ENCODE data around the gene FAM117A.
"Not testable (repeated sequence)": the region's sequence is repeated elsewhere in the genome, so short reads cannot be mapped to it uniquely, and the experiment has no call there.

The FAM117A gene

GRCh38 chr17:49764559-49765180, 739 bp upstream of the FAM117A start:
- in situ Hi-C loops (cut with MboI; ENCODE audit: low sequenced_read_pairs), result no loop called here

DNA sequence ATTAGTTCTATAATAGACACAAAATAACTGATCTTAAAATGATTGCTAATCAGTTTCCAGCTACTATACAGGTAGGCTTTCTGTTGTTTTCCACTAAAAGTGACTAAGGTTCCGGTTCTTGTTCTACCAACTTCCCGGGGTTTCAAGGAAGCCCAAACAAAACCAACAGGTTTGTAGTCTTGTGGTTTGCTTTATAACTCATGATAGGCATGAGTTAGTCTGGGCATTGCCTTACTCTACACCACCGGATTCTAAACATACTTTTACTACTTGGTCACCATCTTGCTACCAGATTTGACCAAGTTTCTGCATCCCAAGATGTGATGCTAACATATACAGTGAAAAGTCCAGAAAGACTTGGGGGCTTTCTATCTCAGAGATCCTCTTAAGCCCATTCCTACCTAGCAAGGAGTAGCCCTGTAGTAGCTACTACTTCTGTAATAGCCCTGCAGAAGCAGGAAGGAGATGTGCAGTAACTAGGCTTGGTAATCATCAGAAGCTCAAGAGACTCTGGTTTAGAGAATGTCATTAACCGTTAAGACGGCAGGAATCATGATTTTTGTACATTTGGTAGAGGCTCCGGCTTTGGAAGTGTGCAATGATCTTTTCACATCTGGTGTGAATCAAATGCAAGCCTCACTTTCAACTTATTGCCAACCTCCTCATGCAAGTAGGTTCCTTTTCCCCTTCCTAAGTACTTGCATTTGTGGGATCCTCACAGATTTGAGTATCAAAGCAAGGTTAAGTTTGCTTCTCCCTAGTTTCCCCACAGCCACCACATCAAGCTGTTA, 1.6 kb downstream of the FAM117A start:
- in situ Hi-C loops (cut with MboI; ENCODE audit: low sequenced_read_pairs), result no loop called here

DNA sequence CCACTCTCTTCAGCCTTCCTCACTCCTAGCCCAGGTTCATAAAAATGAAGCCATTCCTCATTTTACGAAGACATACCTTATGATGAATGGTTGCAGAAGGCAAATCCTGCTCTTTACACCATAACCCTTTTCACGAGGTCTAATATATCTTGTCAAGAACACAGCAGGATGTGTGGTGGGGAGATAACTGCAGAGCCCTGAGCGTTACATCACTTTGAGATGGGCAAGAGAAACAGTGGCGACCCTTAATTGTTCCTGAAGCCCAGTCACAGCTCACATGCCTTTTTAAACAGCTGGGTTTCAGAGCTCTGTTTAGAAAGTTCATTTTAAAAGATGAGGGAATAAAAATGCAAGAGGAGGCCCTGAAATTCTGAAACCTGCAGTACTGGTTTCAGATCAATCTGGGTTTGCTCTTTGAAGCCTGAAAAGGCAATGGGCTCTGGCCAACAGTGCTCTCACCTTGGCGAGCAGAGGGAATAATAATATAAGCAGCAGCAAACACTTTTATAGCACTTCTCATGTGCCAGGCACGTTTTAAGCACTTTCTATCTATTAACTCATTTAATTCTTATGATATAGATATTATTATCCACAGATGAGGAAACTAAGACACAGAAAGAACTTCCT, 2.9 kb downstream of the FAM117A start:
- in situ Hi-C loops (cut with MboI; ENCODE audit: low sequenced_read_pairs), result no loop called here

DNA sequence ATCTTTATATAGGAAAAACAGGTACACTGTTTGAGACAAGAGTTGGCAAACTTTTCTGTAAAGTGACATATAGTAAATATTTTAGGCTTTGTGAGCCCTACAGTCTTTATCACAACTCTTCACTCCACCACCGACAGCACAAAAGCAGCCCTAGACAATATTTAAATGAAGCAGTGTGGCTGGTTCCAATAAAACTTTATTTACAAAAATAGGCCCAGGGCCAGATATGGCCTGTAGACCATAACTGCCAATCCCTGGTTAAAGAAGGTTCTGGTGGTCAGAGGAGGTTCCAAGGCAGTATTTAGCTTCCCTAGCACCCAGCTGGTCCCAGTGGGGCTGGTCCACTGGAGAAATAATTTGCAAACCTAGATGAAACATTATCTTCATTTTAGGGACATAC, 3.6 kb downstream of the FAM117A start:
- in situ Hi-C loops (cut with MboI; ENCODE audit: low sequenced_read_pairs), result no loop called here

DNA sequence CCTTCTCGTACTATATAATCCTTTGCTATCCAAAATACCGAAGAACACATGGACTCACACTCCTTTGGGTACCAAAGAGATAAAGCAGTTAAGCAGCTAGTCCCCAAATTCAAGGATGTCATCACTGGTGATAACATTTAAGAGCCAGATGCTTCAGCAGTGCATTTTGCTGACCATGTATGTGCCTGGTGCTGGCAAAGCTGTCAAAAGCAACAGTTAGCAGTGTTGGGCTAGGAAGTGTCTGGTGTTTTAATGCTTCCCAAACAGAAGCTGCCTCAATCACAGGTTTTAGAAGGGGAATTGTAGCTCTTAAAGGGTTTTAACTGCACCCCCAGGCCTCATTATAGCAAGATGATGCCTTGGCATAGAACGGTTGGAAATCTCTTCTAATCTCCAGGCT, 4.7 kb downstream of the FAM117A start:
- in situ Hi-C loops (cut with MboI; ENCODE audit: low sequenced_read_pairs), result no loop called here

GRCh38 chr17:49758464-49759010, 5.4 kb downstream of the FAM117A start:
- in situ Hi-C loops (cut with MboI; ENCODE audit: low sequenced_read_pairs), result not testable (repeated sequence)

DNA sequence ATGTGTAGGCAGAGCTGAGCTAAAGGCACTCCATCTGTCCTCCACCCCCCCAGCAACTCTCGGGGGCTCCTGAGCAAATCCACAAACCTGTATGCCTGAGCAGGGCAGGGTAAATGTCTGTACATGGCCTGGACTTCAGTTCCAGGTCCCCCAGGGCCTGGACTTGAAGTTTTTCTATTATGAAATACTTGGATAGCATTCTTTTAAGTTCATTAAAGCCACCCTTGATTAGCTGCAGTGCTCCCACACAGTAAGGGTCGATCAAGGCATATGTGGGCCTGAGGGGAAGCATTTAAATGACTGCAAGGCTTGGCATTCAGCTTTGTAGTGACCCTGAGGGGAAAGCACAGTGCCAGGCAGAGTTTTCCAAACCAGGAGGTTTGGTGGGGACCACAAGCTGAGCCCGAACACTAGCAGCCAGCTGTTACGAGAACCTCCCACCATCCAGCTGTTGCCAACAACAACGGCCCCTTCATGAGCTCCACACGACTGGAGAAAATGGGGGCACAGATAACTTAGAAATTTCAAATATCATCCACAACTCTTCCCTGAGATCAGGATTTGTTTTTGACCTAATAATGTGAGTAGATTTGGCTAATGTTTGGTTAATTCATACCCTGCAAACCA, 6.7 kb downstream of the FAM117A start:
- in situ Hi-C loops (cut with MboI; ENCODE audit: low sequenced_read_pairs), result no loop called here

DNA sequence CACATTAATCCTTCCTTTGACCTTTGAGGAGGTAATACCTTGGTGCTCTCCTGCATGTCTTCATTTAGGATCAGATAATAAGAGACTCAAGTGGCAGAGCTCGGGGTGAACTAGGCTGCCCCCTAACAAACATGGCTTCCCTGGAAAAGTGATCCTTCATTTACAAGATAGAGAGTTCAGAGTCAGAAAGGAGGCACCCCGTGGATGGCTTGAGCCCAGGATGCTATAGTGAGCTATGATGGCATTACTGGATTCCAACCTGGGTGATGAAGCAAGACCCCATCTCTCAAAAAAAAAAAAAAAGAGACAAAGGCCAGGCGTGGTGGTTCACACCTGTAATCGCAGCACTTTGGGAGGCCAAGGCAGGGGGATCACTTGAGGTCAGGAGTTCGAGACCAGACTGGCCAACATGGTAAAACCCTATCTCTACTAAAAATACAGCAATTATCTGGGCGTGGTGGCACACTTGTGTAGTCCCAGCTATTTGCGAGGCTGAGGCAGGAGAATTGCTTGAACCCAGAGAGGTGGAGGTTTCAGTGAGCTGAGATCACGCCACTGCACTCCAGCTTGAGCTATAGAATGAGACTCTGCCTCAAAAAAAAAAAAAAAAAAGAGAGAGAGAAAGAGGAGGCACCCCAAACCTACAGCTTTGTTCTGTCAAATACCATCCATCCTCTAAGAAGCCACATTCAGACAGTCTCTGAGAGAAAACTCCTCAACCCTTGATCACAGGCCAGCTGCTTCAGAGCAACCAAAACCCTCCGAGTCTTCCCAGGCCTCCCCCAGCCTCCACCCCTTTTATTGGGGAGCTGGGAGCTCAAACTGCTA, 7.4 kb downstream of the FAM117A start:
- in situ Hi-C loops (cut with MboI; ENCODE audit: low sequenced_read_pairs), result no loop called here

DNA sequence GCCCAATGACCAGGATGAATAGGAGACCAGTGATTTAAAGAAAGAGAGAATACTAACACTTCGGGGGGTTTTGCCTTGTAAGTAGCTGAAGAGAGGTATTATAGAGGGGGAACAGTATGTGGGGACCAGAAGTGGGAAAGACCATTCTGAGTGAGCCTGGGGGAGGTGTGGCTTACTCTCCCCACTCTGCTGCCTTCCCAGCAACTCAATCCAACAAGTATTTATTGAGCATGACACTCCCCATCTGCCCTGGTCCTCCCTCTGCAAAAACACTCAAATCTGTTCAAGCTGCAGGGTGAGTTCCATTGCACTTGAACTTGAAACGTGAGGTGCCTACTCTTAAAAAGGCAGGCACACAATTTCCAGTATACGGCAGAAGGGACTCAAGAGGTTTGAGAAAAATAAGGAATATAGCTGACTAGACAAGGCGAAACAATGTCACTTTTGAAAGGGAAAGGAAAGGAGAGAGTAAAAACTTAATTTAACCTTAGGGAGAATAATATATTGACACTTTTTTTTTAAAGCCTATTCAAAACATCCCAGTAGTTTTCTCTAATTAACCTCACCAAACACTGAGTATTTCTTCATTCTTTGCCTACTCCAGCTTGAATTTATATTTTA, 8.2 kb downstream of the FAM117A start:
- in situ Hi-C loops (cut with MboI; ENCODE audit: low sequenced_read_pairs), result no loop called here

GRCh38 chr17:49753959-49754391, 10.0 kb downstream of the FAM117A start:
- in situ Hi-C loops (cut with MboI; ENCODE audit: low sequenced_read_pairs), result no loop called here

- in situ Hi-C loops (cut with MboI; ENCODE audit: low sequenced_read_pairs), result no loop called here
Observed at GRCh38 chr17:49752508-49752907, 11.4 kb downstream of the FAM117A start.

GRCh38 chr17:49749730-49750129, 14.2 kb downstream of the FAM117A start:
- in situ Hi-C loops (cut with MboI; ENCODE audit: low sequenced_read_pairs), result no loop called here

DNA sequence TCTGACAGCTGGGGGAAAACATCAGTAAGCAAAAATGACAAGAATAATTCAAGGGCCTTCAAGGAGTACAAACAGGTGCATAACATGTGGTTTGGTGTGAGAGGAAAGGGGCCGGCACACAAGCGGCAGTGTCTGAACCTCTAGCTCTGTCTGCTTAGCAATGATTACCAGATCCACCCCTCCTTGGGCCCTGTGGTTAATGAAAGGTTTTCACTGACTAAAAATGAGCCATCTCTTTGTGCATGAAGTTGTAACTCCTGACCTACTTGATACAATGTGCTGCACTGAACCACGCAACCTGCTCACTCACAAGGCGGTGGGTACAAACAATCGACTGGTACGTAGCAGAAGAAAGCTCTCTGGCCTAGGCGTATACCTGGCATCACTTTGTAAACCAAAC, 15.1 kb downstream of the FAM117A start:
- in situ Hi-C loops (cut with MboI; ENCODE audit: low sequenced_read_pairs), result no loop called here

- in situ Hi-C loops (cut with MboI; ENCODE audit: low sequenced_read_pairs), result no loop called here
Observed at GRCh38 chr17:49748223-49748622, 15.7 kb downstream of the FAM117A start.

DNA sequence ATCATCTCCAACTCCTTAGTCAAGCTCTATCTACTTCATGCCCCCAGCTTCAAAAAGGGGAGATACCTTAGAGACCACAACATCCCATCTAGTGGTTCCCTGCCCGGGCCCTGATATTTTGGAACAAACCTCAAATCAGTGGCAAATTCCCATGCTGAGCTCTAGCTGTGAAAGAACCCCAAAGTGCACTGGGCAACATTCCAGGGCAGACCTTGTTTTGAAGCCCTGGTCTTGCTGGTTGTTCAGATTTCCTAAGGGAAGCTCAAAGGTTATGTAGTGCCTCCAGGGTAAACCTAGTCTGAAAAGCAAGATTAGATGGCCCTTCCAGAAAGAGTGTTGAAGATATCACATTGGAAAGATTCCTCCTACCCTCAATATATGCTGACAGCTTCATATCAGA, 16.3 kb downstream of the FAM117A start:
- in situ Hi-C loops (cut with MboI; ENCODE audit: low sequenced_read_pairs), result no loop called here

DNA sequence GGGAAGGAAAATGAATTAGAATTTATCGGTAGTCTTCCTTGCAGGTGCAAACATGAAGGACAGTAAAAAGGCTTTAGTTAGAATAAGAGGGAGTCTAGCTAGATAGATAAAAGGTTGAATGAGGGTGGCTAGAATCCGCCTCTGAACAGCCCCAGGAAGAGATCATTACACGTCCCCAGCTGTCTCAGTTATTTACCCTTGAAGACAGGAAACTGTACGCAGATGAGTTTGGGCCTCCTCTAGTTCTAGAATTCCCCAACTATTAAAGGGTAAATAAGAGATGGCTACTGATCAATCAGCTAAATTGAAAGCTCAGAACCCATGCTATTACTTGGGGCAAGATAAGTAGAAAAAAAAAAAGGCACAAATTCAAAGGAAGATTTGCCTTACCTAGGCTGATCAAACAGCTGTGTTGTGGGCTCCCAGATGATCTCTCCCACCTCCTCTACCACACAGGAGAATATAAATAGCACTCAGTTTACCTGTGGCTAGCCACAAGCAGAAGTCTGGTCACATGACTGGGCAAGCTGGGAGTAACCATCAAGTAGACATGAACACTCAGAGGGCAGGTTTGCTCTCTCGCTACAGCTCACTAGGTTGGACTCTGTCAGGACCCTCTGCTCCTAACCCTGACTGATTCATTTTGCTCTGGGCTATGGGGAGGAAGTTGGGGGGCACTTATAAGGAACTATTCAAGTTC, 17.0 kb downstream of the FAM117A start:
- in situ Hi-C loops (cut with MboI; ENCODE audit: low sequenced_read_pairs), result no loop called here

DNA sequence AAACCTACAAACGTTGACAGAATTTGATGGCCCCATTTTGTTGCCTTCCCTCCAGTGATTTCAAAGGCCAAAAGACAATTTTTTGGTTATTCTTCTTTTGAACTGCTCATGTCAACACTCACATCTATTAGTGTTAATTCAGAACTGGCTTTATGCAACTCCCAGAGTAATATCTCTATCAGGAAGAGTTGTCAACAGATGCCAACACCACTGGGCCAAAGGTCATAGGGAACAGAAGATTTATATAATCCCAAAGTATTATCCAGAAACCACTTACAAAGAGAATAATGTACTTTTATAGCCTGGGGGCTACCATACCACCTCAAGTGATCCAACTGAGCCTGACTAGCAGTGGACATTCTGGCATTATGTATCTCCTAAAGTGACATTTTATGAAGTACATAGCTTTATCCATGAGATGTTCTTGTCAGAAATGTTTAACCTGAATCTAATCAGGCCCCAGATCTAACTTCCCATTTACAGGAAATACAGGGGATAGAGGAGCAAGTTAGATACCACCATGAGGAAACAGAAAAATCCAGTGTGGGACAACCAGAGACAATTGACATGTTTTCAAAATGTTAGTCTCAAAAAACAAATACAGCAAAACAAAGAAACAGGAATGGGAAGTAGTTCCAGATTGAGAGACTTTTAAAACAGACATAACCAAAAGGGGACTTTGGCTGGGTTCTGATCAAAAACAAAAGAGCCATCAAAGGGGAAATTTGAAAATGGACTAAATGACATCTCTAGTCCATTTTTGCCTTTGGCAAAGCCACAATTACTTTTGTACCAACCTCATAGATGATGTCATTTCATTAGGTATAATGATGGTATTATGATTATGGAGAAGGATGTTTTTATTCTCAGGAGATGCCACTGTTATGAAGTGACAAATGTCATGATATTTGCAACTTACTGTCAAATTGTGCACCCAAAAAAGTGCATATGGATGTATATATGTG, 18.5 kb downstream of the FAM117A start:
- in situ Hi-C loops (cut with MboI; ENCODE audit: low sequenced_read_pairs), result no loop called here

GRCh38 chr17:49742166-49742638, 21.7 kb downstream of the FAM117A start:
- in situ Hi-C loops (cut with MboI; ENCODE audit: low sequenced_read_pairs), result no loop called here
